HG03571 (cell line): ENCODE measurements around the gene CHST13.

Experiments
- ATAC-seq: cut with Tn5 transposase; IDR thresholded peaks from one replicate; pipeline ENCODE4 v1.9.1; 2021; ENCODE audit not compliant: unreplicated experiment

The CHST13 gene

DNA sequence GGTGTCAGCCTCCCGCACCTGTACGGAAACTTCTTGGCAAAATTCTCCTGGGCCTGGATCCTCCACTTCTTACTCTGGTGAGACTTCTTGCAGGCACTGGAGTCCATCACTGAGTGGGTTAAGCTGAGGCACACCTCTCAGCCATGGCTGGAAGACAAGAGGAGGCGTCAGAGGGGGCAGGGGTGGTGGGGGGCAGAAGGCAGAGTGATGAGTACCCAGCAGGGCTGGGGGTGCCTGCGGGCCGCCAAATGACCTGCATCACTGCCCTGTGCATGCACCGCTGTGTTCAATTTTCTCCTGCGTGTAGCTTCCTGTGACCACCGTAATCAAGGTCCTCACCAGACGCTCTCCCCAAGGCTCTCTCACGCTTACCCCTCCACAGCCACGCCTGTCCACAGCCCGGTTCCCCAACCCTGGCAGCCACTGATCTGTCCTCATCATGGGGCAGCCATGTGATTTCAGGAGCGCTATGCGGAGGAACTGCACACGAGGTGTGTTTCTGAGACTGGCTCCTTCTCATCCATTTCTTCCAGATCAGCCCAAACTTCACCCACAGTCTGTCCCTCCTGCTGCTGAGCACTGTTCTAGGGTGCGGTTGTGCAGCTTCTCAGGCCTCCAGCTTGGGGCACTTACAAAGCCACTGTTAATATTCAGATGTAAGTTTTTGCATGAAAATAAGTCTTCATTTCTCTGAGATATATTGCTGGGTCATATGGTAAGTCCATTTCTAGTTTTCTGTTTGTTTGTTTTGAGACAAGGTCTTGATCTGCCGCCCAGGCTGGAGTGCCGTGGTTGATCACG, 29.5 kb downstream of the CHST13 start:
- ATAC-seq = no peak

DNA sequence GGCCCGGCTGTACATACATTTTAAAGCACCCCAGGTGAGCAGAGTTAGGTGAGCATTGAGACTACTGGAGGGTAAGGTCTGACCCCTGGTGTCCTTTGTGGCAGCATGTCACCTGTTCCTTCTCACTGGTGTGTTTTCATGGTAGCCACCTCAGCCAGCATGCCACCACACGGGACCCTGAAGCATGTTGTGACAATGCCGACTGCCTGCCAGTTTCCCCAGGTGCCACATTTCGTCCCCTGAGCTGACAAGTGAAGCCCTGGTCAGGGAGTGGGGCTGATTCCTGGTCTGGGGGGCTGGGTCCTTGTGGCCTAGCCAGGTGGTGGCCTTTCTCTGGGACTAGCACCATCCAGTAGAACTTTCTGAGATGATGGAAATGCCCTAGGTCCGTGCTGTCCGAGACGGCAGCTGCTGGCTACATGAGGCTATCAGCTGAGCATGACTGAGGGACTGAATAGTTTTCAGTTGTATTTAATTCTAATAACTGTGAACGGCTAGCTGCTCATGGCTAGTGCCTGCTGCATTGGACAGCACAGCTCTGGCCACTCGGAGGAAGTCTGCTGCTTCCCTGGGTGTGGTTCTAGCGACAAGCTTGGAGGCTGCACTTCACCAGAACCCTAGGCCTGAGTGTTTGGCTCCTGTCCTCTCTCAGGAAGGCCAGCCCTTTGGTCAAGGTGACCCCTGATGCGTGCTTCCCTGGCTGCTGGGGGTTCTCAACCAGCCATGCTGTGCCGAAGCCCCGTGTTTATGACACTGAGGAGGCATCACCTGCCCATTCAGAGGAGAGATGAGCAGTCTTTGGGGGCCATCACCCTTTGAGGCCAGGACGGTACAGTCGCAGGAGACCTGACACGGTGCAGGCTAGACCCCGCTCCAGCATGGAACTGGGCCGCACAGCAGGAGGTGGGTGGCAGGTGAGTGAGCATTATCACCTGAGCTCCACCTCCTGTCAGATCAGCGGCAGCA, 30.9 kb downstream of the CHST13 start:
- ATAC-seq = no peak

DNA sequence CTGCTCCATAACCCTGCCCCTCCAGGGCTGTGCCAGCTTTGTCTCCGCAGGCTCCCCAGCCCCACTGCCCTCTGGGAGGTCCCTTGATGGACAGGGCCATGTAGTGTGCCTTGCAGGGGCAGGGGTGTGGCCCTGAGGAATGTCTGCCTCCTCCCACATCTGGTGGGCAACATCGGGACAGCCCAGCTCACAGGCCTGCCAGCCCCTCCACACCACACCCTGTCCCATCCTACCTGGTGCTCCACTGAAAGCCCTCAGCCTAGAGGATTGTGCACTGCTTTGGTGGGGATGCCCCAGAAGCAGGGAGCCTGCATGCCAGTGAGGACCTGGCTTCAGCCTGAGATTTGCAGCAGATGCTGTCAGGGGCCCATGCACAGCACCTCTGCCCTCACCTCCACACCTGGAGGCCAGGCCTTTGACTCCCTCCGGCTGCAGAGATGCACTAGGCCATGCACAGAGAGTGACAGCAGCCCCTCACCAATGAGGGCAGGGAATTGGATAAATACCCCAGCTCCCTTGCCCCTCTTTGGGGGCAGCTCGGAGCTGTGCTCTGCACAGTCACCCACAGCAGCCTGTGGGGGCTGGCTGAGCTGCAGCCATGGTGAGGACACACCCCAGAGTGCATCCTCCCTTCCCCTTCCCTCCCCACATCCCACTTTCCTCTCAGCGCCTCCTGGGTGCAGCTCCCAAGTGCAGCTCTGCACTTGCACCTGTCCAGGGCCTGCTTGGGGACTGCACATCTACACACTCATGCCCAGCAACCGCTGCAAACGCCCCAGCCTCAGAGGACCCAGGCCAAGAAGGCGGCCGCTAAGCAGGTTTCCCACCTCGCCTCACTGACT, 32.1 kb downstream of the CHST13 start:
- no peak for ATAC-seq

DNA sequence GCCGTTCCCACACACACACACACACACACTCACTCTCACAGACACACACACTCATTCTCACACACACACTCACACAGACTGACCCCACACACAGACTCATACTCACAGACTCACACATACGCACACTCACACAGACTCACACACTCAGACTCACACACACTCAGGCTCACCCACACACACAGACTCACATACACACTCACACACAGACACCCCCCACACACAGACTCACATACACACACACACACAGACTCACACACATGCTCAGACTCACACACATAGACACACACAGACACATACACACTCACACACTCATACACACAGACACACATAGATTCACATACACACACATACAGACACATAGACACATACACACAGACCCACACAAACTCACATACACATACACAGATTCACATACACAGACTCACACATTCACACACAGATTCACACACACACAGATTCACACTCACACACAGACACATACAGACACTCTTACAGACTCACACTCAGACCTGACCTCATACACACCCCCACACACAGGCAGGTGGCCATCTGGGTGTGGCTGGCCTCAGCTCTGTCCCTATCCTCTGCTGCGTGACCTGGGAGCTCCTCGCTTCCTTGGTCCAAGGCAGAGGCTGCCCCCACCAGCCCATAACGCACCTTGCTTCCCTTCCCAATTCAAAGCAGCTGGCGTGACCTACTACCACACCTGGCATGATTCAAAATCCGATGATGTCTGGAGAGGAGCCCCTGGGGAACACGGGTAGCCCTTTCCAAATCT, 32.9 kb downstream of the CHST13 start:
- no peak for ATAC-seq

DNA sequence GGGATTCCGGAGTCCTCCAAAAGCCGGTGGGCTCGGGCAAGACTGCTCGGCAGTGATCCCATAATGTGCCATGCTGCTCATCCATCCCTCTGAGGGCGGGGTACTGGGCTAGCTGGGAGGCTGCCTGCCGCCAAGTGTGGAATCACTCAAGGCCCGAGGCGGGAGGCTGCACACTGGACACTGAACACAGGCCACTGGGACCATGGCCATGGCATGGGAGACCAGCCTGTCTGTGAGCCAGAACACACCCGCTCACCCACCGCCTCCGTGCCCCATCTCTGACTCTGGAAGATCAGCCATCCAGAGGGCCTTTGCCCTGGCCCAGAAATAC, 33.4 kb downstream of the CHST13 start:
- no peak for ATAC-seq

DNA sequence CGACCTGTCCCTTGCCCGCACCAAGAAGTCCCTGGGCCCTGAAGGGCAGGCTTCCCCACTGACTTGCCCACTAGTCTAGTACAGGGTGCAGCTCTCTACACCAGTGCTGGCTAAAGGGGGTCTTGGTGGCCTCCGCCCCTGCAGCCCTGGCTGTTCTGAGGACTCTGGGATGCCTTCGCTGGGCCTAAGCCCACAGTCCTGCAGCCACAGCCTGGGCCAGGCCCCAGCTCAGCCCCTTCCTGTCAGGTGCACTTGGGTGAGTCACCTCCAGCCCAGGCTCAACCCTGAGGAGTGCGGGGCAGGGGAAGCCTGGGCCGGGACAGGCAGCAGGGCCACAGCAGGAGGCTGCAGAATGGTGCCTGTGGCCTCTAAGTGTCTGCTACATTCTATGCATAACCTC, 33.8 kb downstream of the CHST13 start:
- no peak for ATAC-seq

DNA sequence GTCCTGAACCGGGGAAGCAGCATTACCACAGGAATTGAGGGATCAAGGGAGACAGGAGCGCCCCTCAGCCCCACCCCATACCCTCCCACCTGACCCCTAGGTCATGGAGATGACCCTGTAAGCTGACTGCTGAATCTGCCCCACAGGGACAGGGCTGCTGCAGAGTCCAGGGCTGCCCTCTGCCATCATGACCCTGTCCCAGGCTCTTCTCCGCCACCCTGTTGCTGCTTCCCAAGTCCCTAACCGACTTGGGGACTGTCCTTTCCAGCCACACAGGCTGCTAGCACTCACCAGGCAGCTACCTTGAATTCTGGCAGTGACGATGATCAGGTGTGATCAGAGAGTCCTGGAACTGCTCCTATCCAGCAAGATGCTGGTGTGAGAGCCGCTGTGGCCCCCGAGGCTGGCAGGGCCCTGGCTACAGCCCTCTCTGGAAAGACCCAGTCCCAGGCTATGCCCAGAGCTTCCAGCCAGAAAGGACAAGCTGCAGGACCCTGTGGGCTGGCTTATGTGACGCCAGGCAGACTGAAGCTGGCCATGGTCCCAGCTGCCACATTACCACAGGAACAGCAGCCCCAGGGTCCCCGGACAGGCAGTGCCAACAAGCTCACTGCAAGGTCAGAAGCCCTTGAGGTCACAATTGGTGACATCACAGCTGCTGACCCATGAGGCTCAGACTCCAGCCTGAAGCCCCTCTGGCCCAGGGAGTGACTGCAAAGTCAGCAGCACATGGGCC, 34.5 kb downstream of the CHST13 start, which contains the start of gene C3orf22:
TSS of gene C3orf22 (minus strand) at position 597 of the 736 bp plus-strand sequence. CDS start 5,542 bp downstream, outside the sequence.
- no peak for ATAC-seq

DNA sequence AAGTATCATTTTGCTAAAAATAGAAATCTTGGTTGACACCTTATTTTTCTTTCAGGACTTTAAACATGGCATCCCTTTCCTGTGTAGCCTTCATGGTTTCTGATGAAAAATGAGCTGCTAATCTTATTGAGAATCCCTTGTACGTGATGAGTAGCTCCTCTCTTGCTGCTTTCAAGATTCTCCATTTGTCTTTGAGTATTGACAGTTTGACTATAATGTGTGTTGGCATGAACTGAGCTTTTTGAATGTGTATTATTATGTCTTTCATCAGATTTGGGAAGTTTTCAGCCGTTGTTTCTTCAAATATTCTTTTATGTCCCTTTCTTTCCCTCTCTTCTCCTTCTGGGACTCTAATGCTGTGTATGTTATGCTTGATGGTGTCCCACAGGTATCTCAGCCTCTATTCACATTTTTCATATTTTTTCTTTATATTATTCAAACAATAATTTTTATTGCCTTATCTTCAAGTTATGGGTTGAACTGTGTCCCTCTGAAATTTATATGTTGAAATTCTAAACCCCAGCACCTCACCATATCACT, 38.9 kb downstream of the CHST13 start:
- no peak for ATAC-seq

DNA sequence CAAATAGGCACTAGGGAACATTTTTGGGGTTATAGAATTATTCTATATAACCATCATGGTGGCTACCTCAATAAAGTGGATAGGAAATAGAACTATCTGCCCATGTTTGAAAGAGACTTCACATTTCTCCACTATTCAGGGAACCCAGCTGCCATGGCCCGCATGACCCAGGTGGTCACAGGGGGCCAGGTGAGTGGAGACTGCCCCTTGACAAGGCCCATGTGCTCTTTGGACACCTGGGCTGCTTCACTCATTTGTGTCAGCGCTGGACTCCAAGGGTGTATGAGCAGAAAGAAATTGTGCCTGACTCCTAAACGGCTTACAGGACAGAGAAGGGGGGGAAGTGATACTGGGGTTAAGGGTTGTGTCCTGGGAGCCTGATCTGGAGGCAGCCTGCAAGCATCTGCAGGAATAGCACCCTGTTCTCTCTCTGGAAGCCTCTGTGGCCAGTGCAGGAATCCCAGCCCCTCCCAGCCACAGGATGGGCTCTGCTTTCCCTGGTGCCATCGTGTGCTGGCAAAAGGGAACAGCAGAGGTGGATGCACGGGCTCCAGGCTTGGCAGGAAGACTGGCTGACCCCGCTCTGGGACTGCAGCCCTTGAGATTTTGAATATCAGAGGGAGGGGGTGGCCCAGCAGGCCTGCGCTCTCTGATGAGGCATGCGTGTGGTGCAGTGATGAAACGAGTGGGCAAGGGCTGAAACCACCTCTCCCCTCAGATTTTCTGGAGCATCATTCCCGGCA, 43.9 kb downstream of the CHST13 start:
- no peak for ATAC-seq

DNA sequence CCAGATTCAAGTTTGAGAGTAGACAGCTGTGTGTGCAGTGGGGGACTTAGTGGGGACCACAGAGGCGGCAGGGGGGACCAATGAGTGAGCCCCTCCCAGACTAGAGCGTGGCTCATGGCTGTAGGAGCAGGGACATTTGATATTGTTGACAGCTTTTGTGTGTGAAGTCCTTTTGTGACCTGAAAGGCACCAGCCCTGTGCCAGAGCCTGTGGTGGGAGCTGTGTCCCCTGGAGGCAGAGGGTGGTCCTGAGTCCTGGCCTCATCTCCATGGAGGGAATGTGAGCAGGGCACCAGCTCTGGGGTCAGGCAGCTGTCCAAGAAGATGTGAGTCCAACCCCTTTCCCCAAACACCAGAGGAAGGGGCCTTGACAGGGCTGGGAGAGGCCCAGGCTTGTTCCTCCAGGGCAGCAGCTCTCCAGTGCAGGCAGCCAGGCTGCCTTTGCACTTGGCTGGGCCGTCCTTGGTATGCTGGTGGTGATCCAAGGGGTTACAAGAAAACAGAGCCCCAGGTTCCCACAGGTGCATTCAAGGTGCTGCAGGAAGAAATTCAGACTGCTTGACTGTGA, 44.9 kb downstream of the CHST13 start:
- ATAC-seq = no peak

DNA sequence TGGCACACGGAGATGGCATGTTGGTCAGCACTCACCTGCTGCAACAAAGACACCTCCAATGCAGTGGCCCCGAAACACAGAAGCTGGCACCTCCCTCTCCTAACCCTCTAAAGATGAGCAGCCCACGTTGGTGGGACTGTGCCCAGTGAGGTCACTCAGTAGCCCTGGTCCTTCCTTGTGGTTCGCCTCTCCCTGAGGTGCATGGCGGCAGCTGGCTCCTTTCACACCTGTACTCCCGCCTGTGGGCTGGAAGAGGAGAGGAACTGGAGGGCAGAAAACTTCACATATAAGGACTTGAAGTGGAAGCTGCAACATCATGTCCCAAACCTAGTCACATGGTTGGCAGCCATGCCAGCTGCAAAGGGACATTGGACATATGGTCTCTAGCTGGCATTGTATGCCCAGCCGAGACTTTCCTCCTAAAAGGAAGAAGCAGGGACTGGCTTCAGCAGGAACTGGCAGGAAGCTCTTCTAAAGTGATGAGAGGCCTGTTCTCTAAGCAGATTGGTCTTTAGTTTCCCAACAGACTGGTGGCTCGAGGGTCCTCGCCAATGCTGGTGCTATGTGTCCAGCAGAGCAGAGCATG, 45.5 kb downstream of the CHST13 start:
- no peak for ATAC-seq

DNA sequence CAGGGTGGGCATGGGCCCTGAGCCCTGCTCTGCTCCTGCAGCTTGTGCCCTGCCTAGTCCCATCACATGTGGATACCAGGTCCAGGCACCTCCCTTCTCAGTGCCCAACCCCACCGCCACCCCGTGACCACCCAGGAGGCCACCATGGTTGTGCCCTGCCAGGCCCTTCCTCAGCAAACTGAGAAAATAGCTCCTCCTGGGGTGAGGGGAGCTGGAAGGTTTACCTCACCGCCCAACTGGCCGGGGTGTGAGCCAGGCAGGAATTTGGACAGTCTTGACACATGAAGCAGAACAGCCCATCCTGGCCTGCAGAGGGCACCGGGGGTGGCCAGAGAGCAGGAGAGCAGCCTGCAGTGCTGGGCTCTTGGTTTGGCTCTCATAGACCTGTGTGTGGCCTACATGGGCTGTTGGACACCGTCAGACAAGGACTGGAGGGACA, 46.2 kb downstream of the CHST13 start:
- no peak for ATAC-seq

DNA sequence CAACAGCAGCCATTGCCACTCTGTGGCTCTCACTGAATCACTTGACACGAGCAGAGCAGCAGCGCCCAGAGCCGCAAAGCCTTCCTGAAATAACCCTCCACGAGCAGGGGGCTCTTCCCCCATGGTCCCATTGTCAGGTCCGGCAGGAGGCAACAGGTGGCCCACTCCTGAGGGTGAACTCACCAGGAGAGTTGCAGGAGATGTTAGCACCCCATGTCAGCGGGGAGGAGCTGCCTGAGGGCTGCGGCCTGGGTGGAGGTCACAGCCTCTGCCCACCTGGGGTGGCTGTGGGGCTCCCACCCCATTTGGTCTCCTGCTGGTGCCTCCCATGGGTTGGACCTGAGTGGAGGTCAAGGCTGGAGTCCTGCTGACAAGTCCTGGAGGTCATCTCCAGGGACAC, 47.1 kb downstream of the CHST13 start:
- no peak for ATAC-seq

DNA sequence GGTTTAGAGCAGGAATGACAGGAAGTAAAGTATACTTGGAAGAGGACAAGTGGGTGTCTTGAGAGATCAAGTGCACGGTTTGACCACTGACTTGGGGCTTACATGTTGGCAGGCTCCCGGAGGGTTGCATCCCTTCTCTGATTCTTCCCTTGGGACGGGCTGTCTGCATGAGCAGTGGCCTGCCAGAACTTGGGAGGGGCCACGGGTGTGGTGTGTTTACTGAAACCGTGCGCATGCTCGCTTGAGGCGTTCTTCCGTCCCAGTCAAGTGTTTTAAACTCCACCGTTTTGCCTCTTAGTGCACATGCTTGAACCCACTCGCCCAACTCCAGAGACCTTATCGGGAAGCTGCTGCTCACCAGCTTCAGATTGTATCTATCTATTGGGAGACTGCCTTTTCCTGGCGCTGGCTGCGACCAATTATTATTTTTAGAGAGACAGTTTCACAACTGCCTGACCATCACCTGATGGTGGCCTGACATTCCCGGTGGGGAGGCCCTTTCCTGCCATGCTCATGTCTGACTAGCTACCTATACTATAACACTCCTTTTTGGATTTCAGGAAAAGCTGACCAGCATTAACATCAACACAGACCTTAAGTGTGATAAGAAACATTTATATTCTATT, 49.6 kb downstream of the CHST13 start:
- ATAC-seq = no peak

DNA sequence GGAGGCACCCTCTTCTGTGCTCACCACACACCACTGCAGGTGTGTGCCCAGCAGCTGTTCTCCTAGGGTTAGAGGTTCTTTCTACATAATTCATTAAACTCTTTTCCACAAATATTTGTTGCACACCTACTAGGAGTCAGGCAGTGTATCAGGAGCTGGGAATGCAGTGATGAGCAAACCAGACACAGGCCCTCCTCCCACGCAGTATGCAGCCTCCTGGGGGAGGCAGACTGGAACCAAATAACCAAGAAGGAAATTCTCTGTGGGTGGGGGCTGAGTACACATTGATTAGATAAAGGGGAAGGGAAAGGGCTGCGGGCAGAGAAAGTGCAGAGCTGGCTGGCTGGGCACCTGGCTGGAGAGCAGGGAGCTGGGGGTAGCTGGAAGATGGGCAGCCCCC, 53.3 kb downstream of the CHST13 start:
- ATAC-seq = no peak

DNA sequence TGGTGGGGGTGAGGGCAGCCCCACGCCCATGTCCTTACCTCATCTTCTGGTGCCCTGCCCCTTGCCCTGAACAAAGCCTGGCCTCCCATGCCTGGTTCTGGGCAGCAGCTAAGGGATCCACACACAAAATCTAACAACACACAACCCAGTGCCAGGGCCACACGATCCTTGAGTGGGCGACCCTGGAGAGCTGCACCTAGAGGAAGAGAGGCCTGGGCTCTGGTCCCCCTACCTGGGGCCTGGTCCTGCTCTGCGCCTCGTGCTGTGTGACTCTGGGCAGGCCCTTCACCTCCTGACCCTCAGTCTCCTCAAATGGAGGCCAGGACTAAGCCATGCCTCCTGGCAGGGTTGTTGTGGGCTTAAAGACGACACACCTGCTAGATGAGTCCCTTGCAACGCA, 54.7 kb downstream of the CHST13 start:
- no peak for ATAC-seq

DNA sequence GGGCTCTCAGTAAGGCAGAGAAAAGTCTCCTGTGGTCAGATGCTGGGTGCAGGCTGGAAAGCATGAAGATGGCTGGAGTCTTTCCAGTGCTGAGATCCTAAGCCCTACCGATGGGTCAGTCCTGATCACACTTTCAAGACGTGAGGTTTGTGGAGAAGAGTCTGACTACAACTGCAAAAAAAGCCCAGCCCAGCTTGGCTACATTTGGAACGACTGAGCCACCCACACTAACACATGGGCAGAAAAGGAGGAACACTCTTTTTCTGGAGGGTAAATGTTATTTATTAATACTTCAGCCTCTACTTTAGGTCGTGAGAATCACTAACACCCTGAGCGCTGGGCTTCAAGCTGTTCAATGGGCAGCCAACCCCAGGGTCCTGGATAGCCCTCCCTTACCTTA, 56.8 kb downstream of the CHST13 start:
- no peak for ATAC-seq

DNA sequence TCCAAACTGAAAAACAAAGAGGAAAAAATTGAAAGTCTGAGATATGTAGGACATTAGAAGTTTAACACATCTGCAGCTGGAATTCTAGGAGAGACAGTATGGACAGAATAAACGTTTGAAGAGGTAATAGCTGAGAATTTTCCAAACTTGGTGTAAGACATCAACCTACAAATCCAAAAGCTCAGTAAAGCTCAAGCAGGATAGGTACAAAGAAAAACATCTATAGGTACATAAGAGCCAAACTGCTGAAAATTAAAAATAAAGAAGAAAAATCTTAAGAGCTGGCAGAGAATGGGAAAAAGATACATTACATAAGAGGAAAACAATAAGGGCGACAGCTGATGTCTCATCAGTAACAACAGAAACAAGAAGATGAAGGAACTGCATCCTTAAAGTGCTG, 57.6 kb downstream of the CHST13 start:
- no peak for ATAC-seq
